Breast epithelium (tissue), 3 donors: ENCODE results near the gene DAPP1.

Source experiments
- POLR2A ChIP-seq: fragments of 450-650 bp; IDR thresholded peaks from one replicate; pipeline ENCODE4 v1.6.1; 2016; ENCODE audit warnings: antibody characterized with exemption, mild to moderate bottlenecking, moderate library complexity
- POLR2AphosphoS5 ChIP-seq, 3 donors: sonication (generic); formaldehyde crosslinking; IDR thresholded peaks; one replicate each; pipeline ENCODE4 v1.6.1; 2017; ENCODE audit warnings: antibody characterized with exemption in 3 of 3
- TF ChIP-seq, protein P1 (sequence below), 3 donors: fragments of 450-650 bp; IDR thresholded peaks; one replicate each; pipeline ENCODE4 v1.5.1; 2016 to 2017; ENCODE audit warnings: antibody characterized with exemption in 3 of 3, mild to moderate bottlenecking in 3 of 3, moderate library complexity in 3 of 3

DNA sequence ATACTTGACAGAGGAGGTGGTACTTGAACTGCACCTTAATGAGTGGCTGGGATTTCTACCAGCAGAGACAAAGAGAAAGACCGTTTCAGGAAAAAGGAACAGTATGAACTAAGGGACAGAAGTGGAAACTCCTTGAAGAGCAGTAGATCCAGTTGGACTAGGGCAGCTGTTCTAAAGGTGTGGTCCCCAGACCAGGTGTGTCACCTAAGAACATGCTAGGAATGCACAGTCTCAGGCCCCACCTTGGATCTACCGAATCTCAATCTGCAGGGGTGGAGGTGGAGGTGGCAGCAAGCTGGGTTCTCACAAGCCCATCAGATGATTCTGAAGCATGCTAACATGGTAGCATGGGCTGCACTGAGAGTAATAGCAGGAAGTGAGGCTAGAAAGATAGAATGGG lies 22.3 kb downstream of the DAPP1 start:
- TF ChIP-seq, protein P1, sequence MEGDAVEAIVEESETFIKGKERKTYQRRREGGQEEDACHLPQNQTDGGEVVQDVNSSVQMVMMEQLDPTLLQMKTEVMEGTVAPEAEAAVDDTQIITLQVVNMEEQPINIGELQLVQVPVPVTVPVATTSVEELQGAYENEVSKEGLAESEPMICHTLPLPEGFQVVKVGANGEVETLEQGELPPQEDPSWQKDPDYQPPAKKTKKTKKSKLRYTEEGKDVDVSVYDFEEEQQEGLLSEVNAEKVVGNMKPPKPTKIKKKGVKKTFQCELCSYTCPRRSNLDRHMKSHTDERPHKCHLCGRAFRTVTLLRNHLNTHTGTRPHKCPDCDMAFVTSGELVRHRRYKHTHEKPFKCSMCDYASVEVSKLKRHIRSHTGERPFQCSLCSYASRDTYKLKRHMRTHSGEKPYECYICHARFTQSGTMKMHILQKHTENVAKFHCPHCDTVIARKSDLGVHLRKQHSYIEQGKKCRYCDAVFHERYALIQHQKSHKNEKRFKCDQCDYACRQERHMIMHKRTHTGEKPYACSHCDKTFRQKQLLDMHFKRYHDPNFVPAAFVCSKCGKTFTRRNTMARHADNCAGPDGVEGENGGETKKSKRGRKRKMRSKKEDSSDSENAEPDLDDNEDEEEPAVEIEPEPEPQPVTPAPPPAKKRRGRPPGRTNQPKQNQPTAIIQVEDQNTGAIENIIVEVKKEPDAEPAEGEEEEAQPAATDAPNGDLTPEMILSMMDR (IDR thresholded peaks at IDR 0.05), result no peak
- TF ChIP-seq POLR2AphosphoS5 (IDR thresholded peaks at IDR 0.05) (no peak), POLR2A (no peak)
